ENCODE measurements around the gene ITGA4.

- TF ChIP-seq CTCF (conservative IDR thresholded peaks at IDR 0.05; ENCODE audit: low read length) (no peak), EZH2phosphoT487 (IDR thresholded peaks at IDR 0.05; ENCODE audit: borderline replicate concordance) (no peak)
These were observed 15.8 kb downstream of the ITGA4 start for GRCh38 chr2:181472990-181473389.
